GM19468 (cell line): Measurements from ENCODE around the gene SKIC8.

ENCODE experiments used
- ATAC-seq: cut with Tn5 transposase; IDR thresholded peaks from one replicate; pipeline ENCODE4 v1.9.1; 2021; ENCODE audit warnings: mild to moderate bottlenecking, moderate library complexity, moderate number of reproducible peaks; ENCODE audit not compliant: unreplicated experiment; ENCODE audit errors: extremely low read depth

SKIC8 gene

DNA sequence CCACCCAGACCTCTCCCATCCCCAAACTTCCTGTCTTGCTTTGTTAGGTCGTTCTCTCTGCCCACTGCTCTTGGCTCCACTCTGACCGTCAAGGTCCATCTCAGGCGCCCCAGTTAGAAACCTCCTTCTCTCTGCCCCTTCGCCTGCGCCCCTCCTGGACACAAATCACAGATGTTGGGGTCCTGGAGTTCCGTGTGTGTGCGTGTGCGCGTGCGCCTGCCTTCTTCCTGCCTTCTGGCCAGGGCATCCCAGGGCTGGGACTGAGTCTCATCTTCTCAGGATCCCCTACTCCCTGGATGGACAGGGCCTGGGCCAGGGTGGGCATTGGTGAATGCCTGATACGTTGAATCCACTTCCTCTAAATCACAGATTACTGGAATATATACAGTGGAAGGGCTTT is 65.9 kb downstream of the SKIC8 start:
- ATAC-seq, result no peak
